Right lobe of liver (tissue), 4 donors: ENCODE measurements around the gene ITPR3.

ENCODE experiments used
- POLR2A ChIP-seq: fragments of 450-650 bp; IDR thresholded peaks from one replicate; pipeline ENCODE4 v1.6.1; 2017; ENCODE audit warnings: antibody characterized with exemption, mild to moderate bottlenecking
- TF ChIP-seq, protein P1 (sequence below), 4 donors: fragments of 200-600 bp in 3 of 4; fragments of 450-650 bp in 1 of 4; IDR thresholded peaks; one replicate each; pipeline versions ENCODE4 v1.5.1 to v1.8.0; 2016 to 2022; ENCODE audit warnings: antibody characterized with exemption in 4 of 4, mild to moderate bottlenecking in 2 of 4
- donor health status: DM: no; HTN: no; CAD: no.
- donor health status: DM: no; HTN: no; CAD: no.
- donor health status: DM: no; HTN: yes; CAD: no.

GRCh38 chr6:33689879-33690278, 68.8 kb downstream of the ITPR3 start:
- TF ChIP-seq, protein P1, sequence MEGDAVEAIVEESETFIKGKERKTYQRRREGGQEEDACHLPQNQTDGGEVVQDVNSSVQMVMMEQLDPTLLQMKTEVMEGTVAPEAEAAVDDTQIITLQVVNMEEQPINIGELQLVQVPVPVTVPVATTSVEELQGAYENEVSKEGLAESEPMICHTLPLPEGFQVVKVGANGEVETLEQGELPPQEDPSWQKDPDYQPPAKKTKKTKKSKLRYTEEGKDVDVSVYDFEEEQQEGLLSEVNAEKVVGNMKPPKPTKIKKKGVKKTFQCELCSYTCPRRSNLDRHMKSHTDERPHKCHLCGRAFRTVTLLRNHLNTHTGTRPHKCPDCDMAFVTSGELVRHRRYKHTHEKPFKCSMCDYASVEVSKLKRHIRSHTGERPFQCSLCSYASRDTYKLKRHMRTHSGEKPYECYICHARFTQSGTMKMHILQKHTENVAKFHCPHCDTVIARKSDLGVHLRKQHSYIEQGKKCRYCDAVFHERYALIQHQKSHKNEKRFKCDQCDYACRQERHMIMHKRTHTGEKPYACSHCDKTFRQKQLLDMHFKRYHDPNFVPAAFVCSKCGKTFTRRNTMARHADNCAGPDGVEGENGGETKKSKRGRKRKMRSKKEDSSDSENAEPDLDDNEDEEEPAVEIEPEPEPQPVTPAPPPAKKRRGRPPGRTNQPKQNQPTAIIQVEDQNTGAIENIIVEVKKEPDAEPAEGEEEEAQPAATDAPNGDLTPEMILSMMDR (IDR thresholded peaks at IDR 0.05) = no peak
- no peak for TF ChIP-seq POLR2A
